HEK293 (cell line): Measurements from ENCODE around the gene MRPL51.

ENCODE experiments used
- CTCF ChIA-PET: fragments of 350-600 bp; formaldehyde crosslinking; extraction: SDS; loops from one replicate; lab custom pipeline; 2021; ENCODE audit warnings: antibody characterized with exemption; lab: Yijun Ruan, JAX
- POLR2A ChIA-PET: fragments of 300-600 bp; formaldehyde crosslinking; extraction: SDS; loops from one replicate; lab custom pipeline; 2020; ENCODE audit warnings: antibody characterized with exemption, inconsistent platforms; lab: Yijun Ruan, JAX
- H3K27ac ChIP-seq: fragments of 200-500 bp; sonication (Bioruptor generic); 2 replicates; pipeline ENCODE4 v1.5.1; 2014; ENCODE audit warnings: low read depth, low read length, control low read depth, inconsistent platforms; ENCODE audit errors: extremely low read depth
- H3K36me3 ChIP-seq, 2 experiments: fragments of 200-500 bp in 1 of 2; sonication (Bioruptor generic) in 1 of 2; 1 replicate in 1 of 2; 2 replicates in 1 of 2; pipeline ENCODE4 v1.5.1; 2014 to 2017; ENCODE audit warnings: inconsistent platforms in 2 of 2, low read length in 2 of 2; ENCODE audit not compliant: control insufficient read depth in 2 of 2, insufficient read depth in 1 of 2
- H3K4me1 ChIP-seq: fragments of 200-500 bp; sonication (Bioruptor generic); 2 replicates; pipeline ENCODE4 v1.5.1; 2014; ENCODE audit warnings: mild to moderate bottlenecking, low read length, inconsistent platforms; ENCODE audit not compliant: control insufficient read depth, insufficient read depth
- H3K4me3 ChIP-seq: 2 replicates; pipeline ENCODE4 v1.5.1; 2011; ENCODE audit warnings: low read depth, mild to moderate bottlenecking, control low read depth, low read length, moderate library complexity
- H3K9me3 ChIP-seq: fragments of 200-500 bp; sonication (Bioruptor generic); 2 replicates; pipeline ENCODE4 v1.5.1; 2014; ENCODE audit warnings: low read depth, low read length, inconsistent platforms; ENCODE audit not compliant: control insufficient read depth, insufficient read depth
- OSR2 ChIP-seq: fragments of 450-650 bp; formaldehyde crosslinking; IDR thresholded peaks from 2 replicates; pipeline ENCODE4 v1.5.1; 2016; ENCODE audit warnings: missing biosample characterization, missing genetic modification characterization
- PRDM1 ChIP-seq: fragments of 450-650 bp; formaldehyde crosslinking; IDR thresholded peaks from 2 replicates; pipeline ENCODE4; 2016; ENCODE audit warnings: missing biosample characterization, missing genetic modification characterization
- TCF7L2 ChIP-seq: IDR thresholded peaks from 2 replicates; pipeline ENCODE4 v1.6.1; 2011; ENCODE audit warnings: low read depth, mild to moderate bottlenecking, inconsistent platforms, low read length, moderate library complexity, borderline replicate concordance
- TRIM28 ChIP-seq: IDR thresholded peaks from 2 replicates; pipeline ENCODE4 v1.6.1; 2011; ENCODE audit warnings: low read length, control low read depth, borderline replicate concordance
- YY2 ChIP-seq: fragments of 450-650 bp; formaldehyde crosslinking; IDR thresholded peaks from 2 replicates; pipeline ENCODE4 v1.5.1; 2016; ENCODE audit warnings: missing biosample characterization, missing genetic modification characterization
- ZBTB17 ChIP-seq: fragments of 450-650 bp; formaldehyde crosslinking; IDR thresholded peaks from 2 replicates; pipeline ENCODE4 v1.5.1; 2016; ENCODE audit warnings: missing biosample characterization, missing genetic modification characterization
- ZNF133 ChIP-seq: fragments of 450-650 bp; formaldehyde crosslinking; IDR thresholded peaks from 2 replicates; pipeline ENCODE4 v1.5.1; 2016; ENCODE audit warnings: missing biosample characterization, missing genetic modification characterization
- ZNF140 ChIP-seq: fragments of 450-650 bp; formaldehyde crosslinking; IDR thresholded peaks from 2 replicates; pipeline ENCODE4 v1.5.1; 2016; ENCODE audit warnings: missing biosample characterization, missing genetic modification characterization
- ZNF2 ChIP-seq: fragments of 450-650 bp; formaldehyde crosslinking; IDR thresholded peaks from 2 replicates; pipeline ENCODE4 v1.5.1; 2016; ENCODE audit warnings: missing biosample characterization, missing genetic modification characterization
- ZNF211 ChIP-seq: fragments of 450-650 bp; formaldehyde crosslinking; IDR thresholded peaks from 2 replicates; pipeline ENCODE4 v1.5.1; 2016; ENCODE audit warnings: low read depth, missing biosample characterization, missing genetic modification characterization
- ZNF24 ChIP-seq: fragments of 450-650 bp; formaldehyde crosslinking; IDR thresholded peaks from 2 replicates; pipeline ENCODE4 v1.5.1; 2016; ENCODE audit warnings: missing biosample characterization, missing genetic modification characterization
- ZNF335 ChIP-seq: fragments of 450-650 bp; formaldehyde crosslinking; conservative IDR thresholded peaks from 2 replicates; pipeline ENCODE4 v1.5.1; 2016; ENCODE audit warnings: missing biosample characterization, missing genetic modification characterization
- ZNF501 ChIP-seq: fragments of 450-650 bp; formaldehyde crosslinking; IDR thresholded peaks from 2 replicates; pipeline ENCODE4 v1.5.1; 2016; ENCODE audit warnings: missing biosample characterization, missing genetic modification characterization
- ZNF549 ChIP-seq: fragments of 450-650 bp; IDR thresholded peaks from 2 replicates; pipeline ENCODE4 v1.5.1; 2018; ENCODE audit warnings: missing biosample characterization, missing genetic modification characterization, mild to moderate bottlenecking, inconsistent platforms, moderate library complexity
- ZNF560 ChIP-seq: fragments of 450-650 bp; formaldehyde crosslinking; IDR thresholded peaks from 2 replicates; pipeline ENCODE4 v1.5.1; 2017; ENCODE audit warnings: missing biosample characterization, missing genetic modification characterization, borderline replicate concordance
- ZNF621 ChIP-seq: fragments of 450-650 bp; formaldehyde crosslinking; IDR thresholded peaks from 2 replicates; pipeline ENCODE4 v1.5.1; 2017; ENCODE audit warnings: missing biosample characterization, missing genetic modification characterization
- ZNF626 ChIP-seq: fragments of 450-650 bp; sonication (Bioruptor Pico); formaldehyde crosslinking; IDR thresholded peaks from 2 replicates; pipeline ENCODE4 v1.5.1; 2018; ENCODE audit warnings: missing biosample characterization, missing genetic modification characterization, inconsistent platforms
- ZNF660 ChIP-seq: fragments of 450-650 bp; IDR thresholded peaks from 2 replicates; pipeline ENCODE4 v1.5.1; 2018; ENCODE audit warnings: missing biosample characterization, mild to moderate bottlenecking, missing genetic modification characterization
- ZNF785 ChIP-seq: fragments of 450-650 bp; formaldehyde crosslinking; IDR thresholded peaks from 2 replicates; pipeline ENCODE4 v1.5.1; 2016; ENCODE audit warnings: missing biosample characterization, missing genetic modification characterization
- TF ChIP-seq, protein P1 (sequence below): fragments of 450-650 bp; formaldehyde crosslinking; IDR thresholded peaks from 2 replicates; pipeline ENCODE4 v1.5.0; 2017; ENCODE audit warnings: missing biosample characterization, missing genetic modification characterization, borderline replicate concordance
- TF ChIP-seq, protein P2 (sequence below): fragments of 450-650 bp; formaldehyde crosslinking; IDR thresholded peaks from 2 replicates; pipeline ENCODE4 v1.5.1; 2016; ENCODE audit warnings: missing biosample characterization, missing genetic modification characterization

MRPL51 gene

DNA sequence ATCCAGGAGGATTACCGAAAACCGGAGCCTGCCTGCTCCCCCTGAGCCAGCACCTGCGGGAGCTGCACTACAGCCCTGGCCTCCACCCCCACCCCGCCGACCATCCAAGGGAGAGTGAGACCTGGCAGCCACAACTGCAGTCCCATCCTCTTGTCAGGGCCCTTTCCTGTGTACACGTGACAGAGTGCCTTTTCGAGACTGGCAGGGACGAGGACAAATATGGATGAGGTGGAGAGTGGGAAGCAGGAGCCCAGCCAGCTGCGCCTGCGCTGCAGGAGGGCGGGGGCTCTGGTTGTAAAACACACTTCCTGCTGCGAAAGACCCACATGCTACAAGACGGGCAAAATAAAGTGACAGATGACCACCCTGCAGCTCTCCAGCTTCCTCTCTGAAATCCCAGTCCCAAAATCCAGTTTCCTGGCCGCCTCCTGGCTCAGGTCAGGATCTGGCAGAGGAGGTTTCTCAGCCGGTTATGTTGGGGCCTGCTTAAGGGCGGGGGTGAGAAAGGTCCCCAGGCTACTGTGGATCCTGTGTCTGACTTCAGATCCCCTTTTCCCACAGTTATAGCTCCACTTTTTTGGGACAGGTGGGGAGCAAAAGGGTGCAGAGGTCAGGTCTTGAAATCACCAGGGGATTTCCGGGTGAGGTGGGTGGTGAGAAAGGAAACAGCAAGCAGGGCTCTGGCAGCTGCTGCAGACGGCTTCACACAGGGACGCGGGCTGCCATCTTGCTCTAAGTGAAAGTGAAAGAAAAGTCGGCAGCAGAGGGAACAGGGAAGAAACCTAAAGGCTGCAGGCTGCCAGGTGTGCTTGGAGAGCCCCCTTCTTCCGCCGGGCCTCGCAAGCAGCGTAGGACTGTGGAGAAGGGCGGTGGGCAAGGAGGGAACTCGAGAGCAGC, 41.5 kb downstream of the MRPL51 start, which contains the start of gene TAPBPL (continued):
- TF ChIP-seq, protein P1, sequence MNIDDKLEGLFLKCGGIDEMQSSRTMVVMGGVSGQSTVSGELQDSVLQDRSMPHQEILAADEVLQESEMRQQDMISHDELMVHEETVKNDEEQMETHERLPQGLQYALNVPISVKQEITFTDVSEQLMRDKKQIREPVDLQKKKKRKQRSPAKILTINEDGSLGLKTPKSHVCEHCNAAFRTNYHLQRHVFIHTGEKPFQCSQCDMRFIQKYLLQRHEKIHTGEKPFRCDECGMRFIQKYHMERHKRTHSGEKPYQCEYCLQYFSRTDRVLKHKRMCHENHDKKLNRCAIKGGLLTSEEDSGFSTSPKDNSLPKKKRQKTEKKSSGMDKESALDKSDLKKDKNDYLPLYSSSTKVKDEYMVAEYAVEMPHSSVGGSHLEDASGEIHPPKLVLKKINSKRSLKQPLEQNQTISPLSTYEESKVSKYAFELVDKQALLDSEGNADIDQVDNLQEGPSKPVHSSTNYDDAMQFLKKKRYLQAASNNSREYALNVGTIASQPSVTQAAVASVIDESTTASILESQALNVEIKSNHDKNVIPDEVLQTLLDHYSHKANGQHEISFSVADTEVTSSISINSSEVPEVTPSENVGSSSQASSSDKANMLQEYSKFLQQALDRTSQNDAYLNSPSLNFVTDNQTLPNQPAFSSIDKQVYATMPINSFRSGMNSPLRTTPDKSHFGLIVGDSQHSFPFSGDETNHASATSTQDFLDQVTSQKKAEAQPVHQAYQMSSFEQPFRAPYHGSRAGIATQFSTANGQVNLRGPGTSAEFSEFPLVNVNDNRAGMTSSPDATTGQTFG (tag by site-specific recombination), result no peak
- TF ChIP-seq PRDM1 (tag by site-specific recombination) (no peak; the same call in 1 of the 2 replicates), ZNF785 (no peak), ZNF140 (tag by site-specific recombination) (no peak), ZBTB17 (tag by site-specific recombination) (peak; percentile 67), YY2 (tag by site-specific recombination) (0 out of 2 replicates have a peak, but pooled peaks have one; percentile 56), ZNF24 (tag by site-specific recombination) (no peak), TRIM28 (no peak), ZNF626 (tag by site-specific recombination) (no peak), ZNF211 (no peak), ZNF335 (peak; percentile 96)

DNA sequence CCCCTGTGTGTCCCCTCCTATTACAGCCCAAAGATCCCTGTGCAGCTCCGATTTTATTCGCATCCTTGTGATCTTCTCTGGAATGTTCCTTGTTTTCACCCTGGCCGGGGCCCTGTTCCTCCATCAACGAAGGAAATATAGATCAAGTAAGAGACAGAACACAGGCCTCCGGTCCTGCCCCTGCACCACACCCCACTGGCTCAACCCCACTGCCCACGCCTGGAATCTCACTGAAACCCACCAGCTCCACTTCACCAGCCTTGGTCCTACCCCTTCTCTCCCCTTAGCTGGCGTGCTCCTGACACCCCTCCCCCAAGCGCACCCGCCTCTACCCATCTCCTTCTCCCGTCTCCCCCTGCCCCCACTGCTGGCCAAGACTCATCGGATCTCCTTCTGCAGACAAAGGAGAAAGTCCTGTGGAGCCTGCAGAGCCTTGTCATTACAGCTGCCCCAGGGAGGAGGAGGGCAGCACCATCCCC, 42.2 kb downstream of the MRPL51 start:
- ChIA-PET CTCF (interaction anchor here (0.9 to 2.4 kb wide), 2 partner anchors 15 to 36 kb away, joined by 3 to 12 read pairs; no protein-coding TSS in a partner anchor), POLR2A (interaction anchor here (0.6 to 2.4 kb wide), 2 partner anchors 20 to 39 kb away, joined by 4 to 7 read pairs; partner anchors contain the start of gene VAMP1)
- TF ChIP-seq ZNF660 (no peak), ZNF501 (tag by site-specific recombination) (no peak), ZNF2 (tag by site-specific recombination) (no peak)
- TF ChIP-seq, protein P2, sequence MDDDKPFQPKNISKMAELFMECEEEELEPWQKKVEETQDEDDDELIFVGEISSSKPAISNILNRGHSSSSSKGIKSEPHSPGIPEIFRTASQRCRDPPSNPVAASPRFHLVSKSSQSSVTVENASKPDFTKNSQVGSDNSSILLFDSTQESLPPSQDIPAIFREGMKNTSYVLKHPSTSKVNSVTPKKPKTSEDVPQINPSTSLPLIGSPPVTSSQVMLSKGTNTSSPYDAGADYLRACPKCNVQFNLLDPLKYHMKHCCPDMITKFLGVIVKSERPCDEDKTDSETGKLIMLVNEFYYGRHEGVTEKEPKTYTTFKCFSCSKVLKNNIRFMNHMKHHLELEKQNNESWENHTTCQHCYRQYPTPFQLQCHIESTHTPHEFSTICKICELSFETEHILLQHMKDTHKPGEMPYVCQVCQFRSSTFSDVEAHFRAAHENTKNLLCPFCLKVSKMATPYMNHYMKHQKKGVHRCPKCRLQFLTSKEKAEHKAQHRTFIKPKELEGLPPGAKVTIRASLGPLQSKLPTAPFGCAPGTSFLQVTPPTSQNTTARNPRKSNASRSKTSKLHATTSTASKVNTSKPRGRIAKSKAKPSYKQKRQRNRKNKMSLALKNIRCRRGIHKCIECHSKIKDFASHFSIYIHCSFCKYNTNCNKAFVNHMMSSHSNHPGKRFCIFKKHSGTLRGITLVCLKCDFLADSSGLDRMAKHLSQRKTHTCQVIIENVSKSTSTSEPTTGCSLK, result no peak
- Histone ChIP-seq H3K27ac (no peak overlapping the region), H3K36me3 (no peaks in the 10 kb centered on the region), H3K9me3 (no peaks in the 10 kb centered on the region), H3K4me3 (no peak overlapping the region), H3K4me1 (no peaks in the 10 kb centered on the region)

DNA sequence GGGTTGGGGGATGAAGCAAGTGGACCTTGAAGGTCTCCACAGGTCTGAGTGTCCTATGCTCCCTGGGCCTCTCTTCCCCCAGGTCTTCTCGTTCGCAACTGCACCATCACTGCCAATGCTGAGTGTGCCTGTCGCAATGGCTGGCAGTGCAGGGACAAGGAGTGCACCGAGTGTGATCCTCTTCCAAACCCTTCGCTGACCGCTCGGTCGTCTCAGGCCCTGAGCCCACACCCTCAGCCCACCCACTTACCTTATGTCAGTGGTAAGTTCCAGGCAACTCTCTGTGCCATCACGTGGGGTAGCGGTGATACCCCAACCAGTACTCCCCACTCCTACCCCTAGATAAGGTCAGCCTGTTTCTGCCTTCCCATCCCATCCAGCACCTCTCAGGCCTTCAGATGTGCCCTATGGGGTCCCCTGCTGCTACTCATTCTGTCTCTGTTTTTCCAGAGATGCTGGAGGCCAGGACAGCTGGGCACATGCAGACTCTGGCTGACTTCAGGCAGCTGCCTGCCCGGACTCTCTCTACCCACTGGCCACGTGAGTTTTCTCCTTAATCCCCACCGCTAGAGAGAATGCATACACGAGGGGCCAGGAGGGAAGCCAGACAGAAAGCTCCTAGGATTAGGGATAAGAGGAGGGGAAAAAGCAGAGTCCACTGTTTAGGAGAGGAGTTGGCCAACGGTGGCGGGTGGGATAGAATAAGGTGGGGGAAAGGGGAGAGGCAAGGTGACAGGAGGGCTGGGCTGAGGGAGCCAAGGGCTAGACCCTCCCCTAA, 42.8 kb downstream of the MRPL51 start:
- CTCF ChIA-PET, result interaction anchor here (0.9 kb wide), 1 partner anchor 37 kb away, joined by 3 read pairs; no protein-coding TSS in a partner anchor
- Histone ChIP-seq H3K36me3 (no peaks in the 10 kb centered on the region), H3K27ac (no peak overlapping the region), H3K9me3 (no peaks in the 10 kb centered on the region), H3K4me1 (no peaks in the 10 kb centered on the region), H3K4me3 (no peak overlapping the region)
- POLR2A ChIA-PET, result no interaction called here
- TF ChIP-seq ZNF560 (tag by site-specific recombination) (no peak), ZNF140 (tag by site-specific recombination) (no peak), ZNF549 (tag by site-specific recombination) (no peak), OSR2 (tag by site-specific recombination) (no peak), ZNF621 (no peak), ZNF133 (tag by site-specific recombination) (no peak), TCF7L2 (no peak)
